Mesothelial cell of epicardium (in vitro differentiated cells): ENCODE measurements around the gene LRRC1. TPM values are rescaled to one million over a fixed set of nuclear protein-coding genes. Genes with fewer than 3 reads are reported as not detected.

Source experiments
- DNase-seq, 2 experiments: peaks; one replicate each; pipeline ENCODE4 v3.0.0; 2021; ENCODE audit warnings: low spot score in 2 of 2; ENCODE audit not compliant: unreplicated experiment in 2 of 2
- H3K27ac Mint-ChIP-seq: 2 replicates; pipeline ENCODE4 v1.8.0; 2021; ENCODE audit warnings: mixed read lengths
- H3K27me3 Mint-ChIP-seq: 2 replicates; pipeline ENCODE4 v1.8.0; 2021; ENCODE audit warnings: low read depth, mixed read lengths
- H3K36me3 Mint-ChIP-seq: 2 replicates; pipeline ENCODE4 v1.8.0; 2021; ENCODE audit warnings: mixed read lengths
- H3K4me1 Mint-ChIP-seq: 2 replicates; pipeline ENCODE4 v1.8.0; 2021; ENCODE audit warnings: mixed read lengths
- H3K4me3 Mint-ChIP-seq: 2 replicates; pipeline ENCODE4 v1.8.0; 2021; ENCODE audit warnings: mild to moderate bottlenecking, moderate library complexity, mixed read lengths
- H3K9me3 Mint-ChIP-seq: 2 replicates; pipeline ENCODE4 v1.8.0; 2021; ENCODE audit warnings: mixed read lengths
- CTCF ChIP-seq: fragments of 200-600 bp; sonication (generic); IDR thresholded peaks from one replicate; pipeline ENCODE4 v1.5.0; 2021; ENCODE audit warnings: antibody characterized with exemption; ENCODE audit not compliant: unreplicated experiment
- total RNA-seq: library from RNA; stranded (reverse); gene quantifications from 3 replicates; pipeline ENCODE4 v1.2.1, GENCODE V29; 2021

The LRRC1 gene
- total RNA-seq, 1 donor from 2014 or later, result 30.4 TPM

DNA sequence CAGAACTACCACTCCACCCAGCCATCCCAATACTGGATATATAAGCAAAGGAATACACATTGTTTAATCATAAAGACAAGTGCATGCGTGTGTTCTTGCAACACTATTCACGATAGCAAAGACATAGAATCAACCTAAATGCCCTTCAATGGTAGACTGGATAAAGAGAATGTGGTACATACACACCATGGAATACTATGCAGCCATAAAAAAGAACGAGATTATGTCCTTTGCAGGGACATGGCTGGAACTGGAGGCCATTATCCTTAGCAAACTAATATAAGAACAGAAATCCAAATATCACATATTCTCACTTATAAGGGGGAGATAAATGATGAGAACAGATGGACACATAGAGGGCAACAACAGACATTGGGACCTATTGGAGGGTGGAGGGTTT, 156.6 kb downstream of the LRRC1 start:
- Mint-ChIP-seq H3K36me3 (peaks cover 16% of the 10 kb centered on the region), H3K27ac (no peak overlapping the region), H3K4me3 (no peak overlapping the region), H3K27me3 (no peaks in the 10 kb centered on the region), H3K4me1 (peaks cover 4% of the 10 kb centered on the region), H3K9me3 (peaks cover 51% of the 10 kb centered on the region)
- TF ChIP-seq CTCF, result no peak
- no peak for DNase-seq

GRCh38 chr6:53956068-53956711, 161.4 kb downstream of the LRRC1 start:
- H3K4me3 Mint-ChIP-seq, result no peak overlapping the region
- no peak for TF ChIP-seq CTCF
- no peak overlapping the region for H3K27ac Mint-ChIP-seq
- no peaks in the 10 kb centered on the region for H3K27me3 Mint-ChIP-seq
- peak in 1 of 2 experiments; percentile 70 for DNase-seq
- H3K36me3 Mint-ChIP-seq, result peaks cover 2% of the 10 kb centered on the region
- H3K9me3 Mint-ChIP-seq, result peaks cover 7% of the 10 kb centered on the region
- peaks cover 7% of the 10 kb centered on the region for H3K4me1 Mint-ChIP-seq

DNA sequence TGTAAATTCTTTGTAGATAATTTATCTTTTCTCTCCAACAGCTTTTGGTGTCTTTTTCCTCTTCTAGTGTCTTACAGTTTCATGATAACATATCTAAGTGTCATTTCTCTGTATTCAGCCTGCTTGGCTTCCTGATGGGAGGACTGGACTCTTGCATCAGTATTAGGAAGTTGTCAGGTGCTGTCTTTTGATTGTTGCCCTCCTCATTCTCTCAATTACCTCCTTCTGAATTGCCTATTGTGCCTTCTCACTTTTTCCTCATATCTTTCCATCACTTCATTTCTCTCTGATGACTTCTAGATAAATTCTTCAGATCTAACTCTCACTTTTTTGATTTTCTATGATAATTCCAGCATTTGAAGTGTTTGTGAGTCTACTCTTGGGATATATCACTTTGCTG, 162.0 kb downstream of the LRRC1 start:
- no peak overlapping the region for H3K27ac Mint-ChIP-seq
- H3K9me3 Mint-ChIP-seq, result peaks cover 3% of the 10 kb centered on the region
- peaks cover 2% of the 10 kb centered on the region for H3K36me3 Mint-ChIP-seq
- H3K4me3 Mint-ChIP-seq, result no peak overlapping the region
- H3K4me1 Mint-ChIP-seq, result peaks cover 9% of the 10 kb centered on the region
- no peak for DNase-seq
- H3K27me3 Mint-ChIP-seq, result no peaks in the 10 kb centered on the region
- TF ChIP-seq CTCF, result no peak

DNA sequence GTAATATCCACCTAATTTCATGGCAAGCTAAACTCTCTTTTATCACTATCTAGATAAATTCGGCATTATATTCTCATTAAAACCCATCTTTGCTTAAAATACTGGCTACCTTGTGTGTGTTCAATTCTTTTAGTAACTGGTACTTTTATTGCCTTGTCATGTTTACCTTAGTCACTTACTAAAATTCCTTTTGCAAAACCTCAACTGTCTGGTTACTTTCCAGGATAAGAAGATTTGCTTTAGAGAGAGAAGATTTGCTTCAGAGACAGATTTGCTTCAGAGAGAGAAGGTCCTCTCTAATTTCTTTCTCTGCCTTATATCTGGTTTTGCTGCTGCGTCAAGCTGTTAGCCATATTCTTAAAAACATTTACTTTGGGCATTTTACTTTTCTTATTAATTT, 164.9 kb downstream of the LRRC1 start:
- DNase-seq, result no peak
- no peaks in the 10 kb centered on the region for H3K27me3 Mint-ChIP-seq
- H3K4me3 Mint-ChIP-seq, result no peak overlapping the region
- no peaks in the 10 kb centered on the region for H3K36me3 Mint-ChIP-seq
- no peaks in the 10 kb centered on the region for H3K9me3 Mint-ChIP-seq
- no peak for TF ChIP-seq CTCF
- H3K4me1 Mint-ChIP-seq, result peaks cover 22% of the 10 kb centered on the region
- H3K27ac Mint-ChIP-seq, result no peak overlapping the region

DNA sequence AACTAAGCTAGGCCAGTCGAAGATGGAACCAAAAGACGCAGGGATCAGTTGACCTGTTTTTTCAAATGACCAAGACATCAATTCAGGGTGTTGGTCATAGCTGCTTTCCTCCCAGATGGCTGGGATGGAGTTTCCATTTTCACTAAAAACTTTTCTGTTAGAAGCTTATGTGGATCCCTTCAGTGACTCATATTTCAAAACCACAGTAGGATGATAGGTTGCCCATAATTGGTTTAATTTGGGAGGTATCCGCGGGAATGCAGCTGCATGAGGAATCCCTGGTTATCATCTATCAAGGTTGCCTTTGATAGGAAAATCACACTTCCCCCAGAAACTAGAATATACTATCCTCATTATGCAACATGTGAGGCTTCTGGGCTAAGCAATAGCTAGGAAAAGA, 165.5 kb downstream of the LRRC1 start:
- H3K27ac Mint-ChIP-seq, result peak overlapping the region; percentile 53
- peaks cover 22% of the 10 kb centered on the region for H3K4me1 Mint-ChIP-seq
- H3K36me3 Mint-ChIP-seq, result no peaks in the 10 kb centered on the region
- H3K9me3 Mint-ChIP-seq, result no peaks in the 10 kb centered on the region
- no peak for TF ChIP-seq CTCF
- no peaks in the 10 kb centered on the region for H3K27me3 Mint-ChIP-seq
- no peak for DNase-seq
- no peak overlapping the region for H3K4me3 Mint-ChIP-seq
